ENCODE results near the gene TBC1D22A. TPM values are rescaled to one million over a fixed set of nuclear protein-coding genes. Genes with fewer than 3 reads are reported as not detected.

The TBC1D22A gene
- total and polyA plus RNA-seq, 10 of the 15 experiments (the other 5 are each of a cell fraction or from before 2014, with no cell fraction given), result 0.63 to 44.7 (median 27.4) TPM

GRCh38 chr22:46794491-46794890 lies 32.0 kb downstream of the TBC1D22A start:
- no peaks in the 10 kb centered on the region for H4K20me1 ChIP-seq (ENCODE audit: control insufficient read depth, insufficient read depth)
- SMC1A ChIA-PET (ENCODE audit: uncharacterized antibody, unreplicated experiment), result no interaction called here
- H3K9me3 ChIP-seq (replicated peaks; ENCODE audit: control insufficient read depth, insufficient read depth, low read length), result no peaks in the 10 kb centered on the region
- intact Hi-C loops (cut with micrococcal nuclease; ENCODE audit: unreplicated experiment), result no loop called here
- no peak overlapping the region for H3K4me2 ChIP-seq (ENCODE audit: control insufficient read depth, insufficient read depth)
- peaks cover 34 to 48% of the 10 kb centered on the region in 2 experiments for H3K36me3 ChIP-seq (ENCODE audit: control insufficient read depth in 2 of 2, insufficient read depth in 2 of 2, low read length in 1 of 2)
- no peak overlapping the region for H3K9ac ChIP-seq (ENCODE audit: control insufficient read depth, insufficient read depth, low read length)
- no peak overlapping the region for H3K27ac ChIP-seq (ENCODE audit: control insufficient read depth, insufficient read depth)
- H3K4me3 ChIP-seq, result no peak overlapping the region
- peaks cover 12% of the 10 kb centered on the region; the same call in 1 of the 2 replicates for H3K4me1 ChIP-seq (ENCODE audit: control insufficient read depth, insufficient read depth, low read length)
- no peaks in the 10 kb centered on the region for H3K27me3 ChIP-seq (replicated peaks in 1 of 2; ENCODE audit: control insufficient read depth in 2 of 2, insufficient read depth in 2 of 2, low read length in 1 of 2)
- CTCF ChIA-PET, result interaction anchor here (1.1 to 1.8 kb wide), 3 partner anchors 9 to 36 kb away, joined by 5 to 6 read pairs (median 6); no protein-coding TSS in a partner anchor
- TF ChIP-seq PAX5 (IDR thresholded peaks at IDR 0.05; ENCODE audit: borderline replicate concordance, low read depth, low read length) (no peak), EZH2 (IDR thresholded peaks at IDR 0.05; ENCODE audit: borderline replicate concordance, control insufficient read depth, low read depth, low read length) (no peak), ZNF274 (IDR thresholded peaks at IDR 0.05; ENCODE audit: insufficient read depth, insufficient read length) (no peak), HSF1 (IDR thresholded peaks at IDR 0.05; ENCODE audit: low read depth, low read length) (no peak), BHLHE40 (IDR thresholded peaks at IDR 0.05; ENCODE audit: borderline replicate concordance in 1 of 2, low read depth in 2 of 2, low read length in 1 of 2) (no peak), NRF1 (conservative IDR thresholded peaks at IDR 0.05; ENCODE audit: low read depth, low read length) (no peak), ZNF592 (IDR thresholded peaks at IDR 0.05) (no peak), PAX8 (IDR thresholded peaks at IDR 0.05) (no peak), YBX1 (IDR thresholded peaks at IDR 0.05) (no peak), BCLAF1 (IDR thresholded peaks at IDR 0.05) (no peak)
- BruUV-seq (replicated peaks), result no TSS peak
- peaks cover 21% of the 10 kb centered on the region for H3K79me2 ChIP-seq (ENCODE audit: control insufficient read depth, insufficient read depth, low read length)
- no peak overlapping the region for H2AFZ ChIP-seq (ENCODE audit: control insufficient read depth, low read depth, low read length)
- FAIRE-seq (no peak), DNase-seq (ENCODE audit: low read depth, low spot score) (no peak), ATAC-seq (no peak)
- POLR2A ChIA-PET, result no interaction called here
- 94% methylated on average over 12 of the region's 12 CpGs for WGBS (ENCODE audit: insufficient coverage, insufficient replicate concordance, low lambda C conversion rate, missing lambda C conversion rate)
- in situ Hi-C loops (cut with MboI), result no loop called here
- RAD21 ChIA-PET (ENCODE audit: unreplicated experiment), result interaction anchor here (1.0 kb wide), 2 partner anchors 20 to 36 kb away, joined by 3 read pairs; no protein-coding TSS in a partner anchor

Data from GM12878 (cell line).